HL-60 (cell line): ENCODE data around the gene HOXD1.

ENCODE experiments used
- DNase-seq, 2 experiments: peaks; one replicate each; pipeline ENCODE4 v3.0.0-alpha.2; 2010 to 2020; ENCODE audit warnings: low read depth in 1 of 2, low spot score in 1 of 2
- H3K27ac ChIP-seq: fragments of 250-450 bp; sonication (Bioruptor Pico); replicated peaks from 2 replicates; pipeline ENCODE4 v1.5.1; 2020; ENCODE audit warnings: mild to moderate bottlenecking, moderate library complexity
- H3K27me3 ChIP-seq: fragments of 250-450 bp; sonication (Bioruptor Pico); 2 replicates; pipeline ENCODE4 v1.5.1; 2021; ENCODE audit warnings: mild to moderate bottlenecking, moderate library complexity; ENCODE audit not compliant: insufficient read depth, poor library complexity, severe bottlenecking
- H3K4me3 ChIP-seq: replicated peaks from 2 replicates; pipeline ENCODE4 v1.5.1; 2011; ENCODE audit warnings: mild to moderate bottlenecking, control low read depth, low read length; ENCODE audit not compliant: insufficient read depth
- CTCF ChIP-seq: IDR thresholded peaks from one replicate; pipeline ENCODE4 v1.5.1; 2011; ENCODE audit warnings: low read length, control low read depth, inconsistent platforms; ENCODE audit not compliant: insufficient read depth
- GABPA ChIP-seq: IDR thresholded peaks from 2 replicates; pipeline ENCODE4 v1.6.1; 2012; ENCODE audit warnings: low read depth
- POLR2AphosphoS5 ChIP-seq: IDR thresholded peaks from 2 replicates; pipeline ENCODE4 v1.6.1; 2012; ENCODE audit warnings: low read depth
- REST ChIP-seq: IDR thresholded peaks from 2 replicates; pipeline ENCODE4 v1.6.1; 2012; ENCODE audit warnings: low read depth; ENCODE audit not compliant: insufficient replicate concordance
- SPI1 ChIP-seq: IDR thresholded peaks from 2 replicates; pipeline ENCODE4 v1.6.1; 2012; ENCODE audit warnings: low read depth, mild to moderate bottlenecking, borderline replicate concordance

HOXD1 gene

GRCh38 chr2:176189681-176190641, 1.5 kb downstream of the HOXD1 start:
- peak in 1 of 2 experiments; percentile 20 for DNase-seq
- peaks cover 58% of the 10 kb centered on the region for H3K27me3 ChIP-seq
- H3K27ac ChIP-seq, result no peak overlapping the region
- TF ChIP-seq CTCF, result no peak
- TF ChIP-seq GABPA, result no peak
- no peak for TF ChIP-seq POLR2AphosphoS5
- no peak for TF ChIP-seq SPI1
- no peak for TF ChIP-seq REST
- no peak overlapping the region for H3K4me3 ChIP-seq

- no peak for TF ChIP-seq CTCF
- no peak for DNase-seq
- H3K4me3 ChIP-seq, result no peak overlapping the region
- peaks cover 49% of the 10 kb centered on the region for H3K27me3 ChIP-seq
- no peak overlapping the region for H3K27ac ChIP-seq
These were observed 3.9 kb downstream of the HOXD1 start for GRCh38 chr2:176192351-176192750.

GRCh38 chr2:176193048-176193447, 4.6 kb downstream of the HOXD1 start:
- no peak for TF ChIP-seq CTCF
- Histone ChIP-seq H3K4me3 (no peak overlapping the region), H3K27me3 (peaks cover 42% of the 10 kb centered on the region), H3K27ac (no peak overlapping the region)
- no peak for DNase-seq

GRCh38 chr2:176199902-176200301, 11.4 kb downstream of the HOXD1 start:
- Histone ChIP-seq H3K27ac (no peak overlapping the region), H3K4me3 (no peak overlapping the region), H3K27me3 (peaks cover 9% of the 10 kb centered on the region)
- TF ChIP-seq REST (no peak), CTCF (no peak), POLR2AphosphoS5 (no peak), GABPA (no peak), SPI1 (no peak)
- no peak for DNase-seq
